Limb (tissue), 2 donors: ENCODE measurements around the gene DENND2A.
"Not testable (repeated sequence)": the region's sequence is repeated elsewhere in the genome, so short reads cannot be mapped to it uniquely, and the experiment has no call there.

Experiments
- DNase-seq, 2 donors: peaks; one replicate each; pipeline ENCODE4 v3.0.0-alpha.2; 2016; ENCODE audit errors: extremely low spot score in 2 of 2

Gene DENND2A

DNA sequence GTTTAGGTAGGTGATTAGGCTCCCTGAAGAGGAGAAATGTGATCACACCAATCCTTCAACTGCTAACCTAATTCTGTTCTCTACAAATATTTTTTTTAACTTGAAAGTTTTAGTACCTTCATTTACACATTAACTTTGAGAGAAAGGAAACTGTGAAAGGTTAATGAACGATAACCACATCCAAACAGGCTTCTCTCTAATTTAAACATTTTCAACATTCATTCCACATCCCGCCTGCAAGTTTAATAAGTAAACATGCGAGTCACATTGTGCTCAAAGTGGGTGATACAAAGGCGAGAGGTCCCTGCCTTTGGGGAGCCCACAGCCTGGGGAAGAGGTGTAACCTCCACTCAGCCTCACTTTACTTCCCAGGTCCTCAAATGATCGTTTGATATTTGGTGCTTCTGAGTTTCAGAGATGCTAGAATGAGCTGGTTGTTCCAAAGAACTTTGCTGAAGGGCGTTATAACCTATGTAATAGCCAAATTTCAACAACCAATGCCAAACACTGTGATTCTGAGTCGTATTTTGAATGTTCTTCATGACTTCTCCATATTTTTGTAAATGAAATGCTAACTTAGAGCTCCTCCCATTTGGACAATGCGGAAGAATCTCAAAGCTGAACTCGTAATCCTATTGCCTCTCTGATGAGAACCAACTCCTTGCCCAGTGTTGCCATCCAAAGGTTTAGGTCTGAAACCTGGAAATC, 47.5 kb downstream of the DENND2A start:
- DNase-seq, result no peak

DNA sequence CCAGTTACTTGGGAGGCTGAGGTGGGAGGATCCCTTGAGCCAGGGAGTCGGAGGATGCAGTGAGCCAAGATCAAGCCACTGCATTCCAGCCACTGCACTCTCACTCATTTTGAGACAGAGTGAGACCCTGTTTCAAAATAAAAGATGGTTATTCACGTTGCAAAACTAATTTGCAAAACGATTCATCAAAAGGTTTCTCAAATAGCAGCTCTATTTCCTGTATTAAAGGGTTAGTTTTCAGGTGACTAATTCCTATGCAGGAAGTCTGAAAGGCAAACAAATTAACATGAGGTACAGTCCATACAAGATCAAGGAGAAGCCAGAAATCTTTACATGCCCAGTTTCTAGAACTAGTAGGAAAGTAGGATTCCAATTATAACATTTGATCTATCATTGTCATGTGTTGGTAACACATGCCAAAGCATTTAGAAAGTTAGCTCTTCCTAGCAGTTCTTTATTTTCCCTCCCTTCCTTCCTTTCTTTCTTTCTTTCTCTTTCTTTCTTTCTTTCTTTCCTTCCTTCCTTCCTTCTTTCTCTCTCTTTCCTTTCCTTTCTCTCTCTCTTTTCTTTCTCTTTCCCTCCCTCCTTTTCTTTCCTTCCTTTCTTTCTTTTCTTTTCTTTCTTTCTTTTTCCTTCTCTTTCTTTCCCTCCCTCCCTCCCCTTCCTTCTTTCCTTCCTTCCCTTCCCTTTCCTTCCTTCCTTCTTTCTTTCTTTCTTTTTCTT, 49.3 kb downstream of the DENND2A start:
- no peak for DNase-seq

DNA sequence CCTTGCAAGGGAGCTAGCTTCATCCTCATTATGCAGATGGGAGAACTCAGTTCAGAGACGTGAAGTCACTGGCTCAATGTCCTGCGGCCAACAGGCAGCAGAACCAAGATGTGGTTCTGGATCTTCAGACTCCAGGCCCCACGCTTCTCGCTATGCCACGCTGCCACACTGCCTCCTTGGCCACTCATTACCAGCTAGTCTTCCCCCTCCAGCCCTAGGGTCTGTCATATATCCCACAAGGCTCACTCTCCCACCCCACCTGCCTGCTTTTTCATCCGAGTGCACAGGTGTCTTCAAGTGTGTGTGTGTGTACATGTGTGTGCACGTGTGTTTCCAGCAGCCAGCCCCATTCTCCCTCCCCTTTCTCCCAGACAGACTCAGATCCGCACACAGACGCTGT, 53.4 kb downstream of the DENND2A start:
- DNase-seq, result no peak

DNA sequence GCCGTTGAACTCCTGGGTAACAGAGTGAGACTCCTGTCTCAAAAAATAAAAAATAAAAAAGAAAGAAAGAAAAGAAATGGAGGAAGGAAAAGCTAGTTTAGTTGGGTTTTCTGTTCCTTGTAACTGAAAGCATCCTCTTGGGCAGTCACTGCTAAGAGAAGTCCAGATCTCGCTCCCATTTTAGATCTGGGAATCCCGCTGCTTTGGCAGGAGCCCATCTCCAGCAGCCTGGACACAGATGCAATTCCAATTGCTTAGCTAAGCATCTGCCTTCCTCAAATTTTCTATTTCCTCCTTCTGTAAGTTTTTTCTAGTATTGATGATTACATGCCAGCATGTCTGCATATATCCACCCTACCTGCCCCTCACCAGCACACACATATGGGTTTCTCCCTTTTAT, 54.1 kb downstream of the DENND2A start:
- no peak for DNase-seq

DNA sequence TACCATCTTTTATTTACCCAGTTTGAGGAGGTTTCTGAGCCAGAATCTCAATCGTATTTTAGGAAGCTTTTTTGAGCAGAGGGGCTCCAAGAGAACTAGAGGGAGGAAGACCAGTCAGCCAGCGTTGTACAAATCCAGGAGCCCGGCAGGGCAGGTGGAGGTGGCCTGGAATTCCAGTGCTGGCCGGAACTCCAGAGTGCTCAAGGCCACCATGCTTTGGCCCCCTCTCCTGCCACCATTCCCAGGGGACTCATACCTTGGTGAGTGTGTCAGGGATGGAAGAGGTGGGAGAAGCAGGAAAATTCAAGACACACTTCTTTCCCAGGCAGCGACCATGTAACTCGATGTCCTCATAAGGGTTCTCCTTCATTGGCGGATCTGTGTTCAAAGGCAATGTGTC, 55.3 kb downstream of the DENND2A start:
- no peak for DNase-seq

DNA sequence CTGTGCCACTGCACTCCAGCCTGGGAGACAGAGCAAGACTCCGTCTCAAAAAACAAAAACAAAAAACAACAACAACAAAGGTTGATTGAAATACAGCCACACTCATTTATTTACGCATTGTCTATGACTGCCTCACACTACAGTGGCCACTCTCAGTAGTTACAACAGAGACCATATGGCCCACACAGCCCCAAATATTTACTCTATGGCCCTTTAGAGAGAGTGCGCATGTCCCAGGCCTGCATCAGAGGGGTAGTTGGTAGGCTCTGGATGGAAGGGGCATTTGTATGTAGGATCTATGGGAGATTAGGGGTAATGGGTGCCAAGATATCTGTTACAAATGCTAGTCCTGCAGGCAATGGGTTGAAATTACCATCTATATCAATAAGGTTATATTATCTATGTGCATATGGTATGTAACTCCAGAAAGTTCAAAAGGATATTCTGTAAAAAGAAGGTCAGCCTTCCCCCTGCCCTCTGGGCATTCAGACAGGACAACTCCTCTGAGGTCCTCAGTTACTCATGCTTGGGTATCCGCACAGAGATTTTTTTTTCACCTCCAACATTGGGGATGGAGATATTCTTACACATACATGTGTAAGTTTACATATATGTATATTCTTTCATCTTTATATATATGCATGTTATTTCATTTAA, 56.3 kb downstream of the DENND2A start:
- DNase-seq, result no peak

DNA sequence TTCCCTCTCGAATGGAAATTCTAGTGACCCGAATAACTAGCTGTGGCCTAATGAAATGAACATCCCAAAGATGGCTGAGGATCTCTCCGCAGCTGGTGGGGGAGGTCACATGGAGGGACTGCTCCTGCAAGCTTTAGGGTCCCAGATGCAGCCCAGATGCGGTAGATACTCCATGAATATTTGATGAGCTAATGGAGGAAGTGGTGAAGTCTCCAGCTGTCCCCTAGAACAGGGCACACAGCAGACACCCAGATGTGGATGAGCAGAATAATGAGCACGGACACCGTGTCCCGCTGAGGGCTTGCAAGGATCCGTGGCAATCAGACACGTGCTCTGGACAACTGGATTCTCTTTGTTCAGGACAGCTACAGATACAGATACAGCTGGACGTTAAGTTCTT, 59.2 kb downstream of the DENND2A start:
- DNase-seq, result no peak

DNA sequence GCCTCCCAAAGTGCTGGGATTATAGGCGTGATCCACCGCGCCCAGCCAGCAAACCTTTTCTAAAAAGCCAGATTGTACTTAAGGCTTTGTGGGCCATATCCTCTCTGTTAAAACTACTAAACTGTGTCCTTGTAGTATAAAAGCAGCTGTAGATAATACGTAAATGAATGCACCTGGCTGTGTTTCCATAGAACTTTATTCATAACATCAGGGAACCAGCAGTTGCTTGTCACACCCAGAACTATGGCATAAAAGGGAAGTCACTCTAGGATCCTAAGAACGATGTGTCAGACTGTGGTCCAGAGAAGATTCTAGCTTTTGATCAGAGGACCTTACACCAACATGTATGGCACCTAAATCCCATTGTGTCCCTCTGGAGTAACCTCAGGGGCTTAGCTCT, 63.0 kb downstream of the DENND2A start:
- no peak for DNase-seq

DNA sequence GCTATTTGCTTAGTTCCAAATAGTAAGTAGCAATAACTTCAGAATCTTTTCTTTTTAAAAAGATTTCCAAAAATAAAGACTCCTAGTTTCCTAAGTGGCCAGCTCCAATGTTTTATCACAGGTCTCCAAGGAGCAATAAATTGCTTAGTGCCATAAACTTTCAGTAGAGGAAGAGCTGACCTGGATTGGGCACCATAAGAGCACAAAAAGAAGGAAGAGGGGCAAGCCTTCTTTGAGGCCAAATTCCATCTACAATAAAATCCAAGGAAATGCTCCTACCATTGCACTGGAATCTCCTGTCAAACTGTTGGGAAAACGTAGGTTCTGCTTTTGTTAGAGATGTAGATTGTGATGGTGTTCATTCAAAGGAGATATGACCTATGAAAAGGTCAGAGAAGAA, 64.0 kb downstream of the DENND2A start:
- no peak for DNase-seq

DNA sequence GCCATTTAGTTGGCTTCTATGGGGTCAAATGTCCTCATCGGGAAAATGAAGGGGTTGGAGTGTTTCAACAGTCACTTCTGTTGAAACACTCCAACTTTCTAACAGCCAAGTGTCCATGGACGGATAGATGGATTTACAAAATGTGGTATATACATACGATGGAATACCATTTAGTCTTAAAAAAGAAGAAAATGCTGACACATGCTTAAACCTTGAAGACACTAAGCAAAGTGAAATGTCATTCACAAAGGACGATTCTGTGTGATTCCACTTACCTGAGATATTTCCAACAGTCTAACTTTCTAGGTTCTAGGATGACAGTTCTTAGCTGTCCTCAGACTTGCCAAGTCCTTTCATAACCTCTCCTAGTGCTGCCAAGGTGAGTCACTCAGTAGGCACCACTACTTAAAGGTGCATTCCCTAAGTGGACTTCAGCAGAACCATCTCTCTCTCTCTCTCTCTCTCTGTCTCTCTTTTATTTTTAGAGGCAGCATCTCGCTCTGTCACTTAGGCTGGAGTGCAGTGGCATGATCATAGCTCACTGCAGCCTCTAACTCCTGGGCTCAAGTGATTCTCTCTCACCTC, 69.0 kb downstream of the DENND2A start:
- no peak for DNase-seq

DNA sequence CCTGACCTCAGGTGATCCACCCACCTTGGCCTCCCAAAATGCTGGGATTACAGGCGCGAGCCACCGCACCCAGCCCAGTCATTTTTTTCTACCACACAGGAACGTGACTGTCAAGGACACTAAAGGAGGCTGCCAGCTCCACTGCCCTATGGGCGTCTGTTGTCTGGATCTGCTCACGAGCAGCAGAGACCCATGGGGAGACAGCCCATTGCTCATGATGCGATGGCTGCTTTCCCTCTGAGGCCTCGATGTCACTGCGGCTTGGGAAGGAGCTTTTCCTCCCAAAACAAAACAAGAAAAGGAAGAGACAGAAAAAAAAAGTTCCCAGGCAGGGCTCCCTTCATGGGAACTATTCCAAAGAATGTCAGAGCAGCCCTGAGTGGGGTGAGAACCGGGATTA, 70.5 kb downstream of the DENND2A start:
- no peak for DNase-seq

DNA sequence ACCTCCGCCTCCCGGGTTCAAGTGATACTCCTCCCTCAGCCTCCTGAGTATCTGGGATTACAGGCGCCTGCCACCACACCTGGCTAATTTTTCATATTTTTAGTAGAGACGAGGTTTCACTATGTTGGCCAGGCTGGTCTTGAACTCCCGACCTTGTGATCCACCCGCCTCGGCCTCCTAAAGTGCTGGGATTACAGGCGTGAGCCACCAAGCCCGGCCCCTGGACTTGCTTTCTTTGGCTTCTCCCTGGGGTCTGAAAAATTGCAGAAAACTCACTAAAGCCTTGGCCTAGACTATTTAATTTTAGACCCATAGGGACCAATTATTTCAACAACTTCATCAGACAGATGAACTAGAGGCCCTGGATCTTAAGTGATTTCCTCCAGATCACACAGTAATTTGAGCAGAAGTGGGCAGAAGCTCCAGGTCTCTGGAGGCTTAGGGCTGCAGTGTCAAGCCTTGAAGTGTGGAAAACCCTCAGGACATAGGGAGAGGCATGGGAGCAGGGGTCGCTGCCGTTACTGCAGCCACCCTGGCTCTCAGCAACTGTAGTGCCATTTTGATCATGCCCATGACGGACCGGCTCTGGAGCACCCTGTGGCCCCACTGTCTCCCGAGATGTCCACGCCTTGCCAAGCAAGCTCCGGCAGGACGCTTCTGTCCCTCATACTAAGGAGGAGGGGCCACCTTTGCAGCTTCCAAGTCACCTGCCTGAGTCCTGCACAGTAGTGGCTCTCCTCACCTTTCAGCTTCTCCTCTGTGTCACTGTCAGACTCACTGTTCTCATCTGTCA, 72.4 kb downstream of the DENND2A start:
- DNase-seq, result no peak

DNA sequence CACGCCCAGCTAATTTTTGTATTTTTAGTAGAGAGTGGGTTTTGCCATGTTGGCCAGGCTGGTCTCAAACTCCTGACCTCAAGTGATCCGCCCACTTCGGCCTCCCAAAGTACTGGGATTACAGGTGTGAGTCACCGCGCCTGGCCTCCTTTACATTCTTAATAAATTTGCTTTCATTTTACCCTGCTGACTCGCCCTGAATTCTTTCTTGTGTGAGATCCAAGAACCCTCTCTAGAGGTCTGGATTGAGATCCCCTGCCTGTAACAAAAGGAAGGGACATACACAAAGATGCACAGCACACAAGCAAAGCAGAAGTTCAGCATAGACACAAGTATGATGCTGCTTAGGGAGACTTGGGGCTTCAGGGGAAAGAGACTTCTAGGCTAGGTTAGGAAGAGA, 74.4 kb downstream of the DENND2A start:
- DNase-seq, result not testable (repeated sequence)

DNA sequence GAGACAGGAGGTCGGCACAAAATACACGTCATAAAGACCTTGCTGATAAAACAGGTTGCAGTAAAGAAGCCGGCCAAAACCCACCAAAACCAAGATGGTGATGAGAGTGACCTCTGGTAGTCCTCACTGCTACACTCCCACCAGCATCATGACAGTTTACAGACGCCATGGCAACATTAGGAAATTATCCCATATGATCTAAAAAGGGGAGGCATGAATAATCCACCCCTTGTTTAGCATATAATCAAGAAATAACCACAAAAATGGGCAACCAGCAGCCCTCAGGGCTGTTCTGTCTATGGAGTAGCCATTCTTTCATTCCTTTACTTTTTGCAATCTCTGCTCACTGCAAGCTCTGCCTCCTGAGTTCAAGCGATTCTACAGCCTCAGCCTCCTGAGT, 74.9 kb downstream of the DENND2A start:
- not testable (repeated sequence) for DNase-seq

DNA sequence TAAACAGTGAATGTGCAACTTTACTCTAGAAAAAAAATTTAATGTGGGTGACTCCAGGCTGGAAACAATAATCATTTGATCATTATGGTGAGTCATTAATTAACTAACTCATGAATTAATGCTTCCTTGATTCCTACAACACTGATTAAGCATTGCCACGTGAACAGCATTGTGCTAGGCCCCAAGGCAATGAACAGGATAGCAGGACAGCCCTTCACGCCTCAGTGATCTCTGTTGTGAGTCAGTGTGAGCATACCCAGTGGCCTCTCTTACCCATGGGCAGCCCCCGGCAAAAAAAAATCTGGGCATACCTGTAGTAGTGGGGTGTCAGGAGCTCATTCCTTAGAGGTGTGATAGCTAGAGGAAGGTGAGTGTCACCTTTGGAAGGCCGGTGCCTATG, 76.0 kb downstream of the DENND2A start:
- DNase-seq, result no peak

DNA sequence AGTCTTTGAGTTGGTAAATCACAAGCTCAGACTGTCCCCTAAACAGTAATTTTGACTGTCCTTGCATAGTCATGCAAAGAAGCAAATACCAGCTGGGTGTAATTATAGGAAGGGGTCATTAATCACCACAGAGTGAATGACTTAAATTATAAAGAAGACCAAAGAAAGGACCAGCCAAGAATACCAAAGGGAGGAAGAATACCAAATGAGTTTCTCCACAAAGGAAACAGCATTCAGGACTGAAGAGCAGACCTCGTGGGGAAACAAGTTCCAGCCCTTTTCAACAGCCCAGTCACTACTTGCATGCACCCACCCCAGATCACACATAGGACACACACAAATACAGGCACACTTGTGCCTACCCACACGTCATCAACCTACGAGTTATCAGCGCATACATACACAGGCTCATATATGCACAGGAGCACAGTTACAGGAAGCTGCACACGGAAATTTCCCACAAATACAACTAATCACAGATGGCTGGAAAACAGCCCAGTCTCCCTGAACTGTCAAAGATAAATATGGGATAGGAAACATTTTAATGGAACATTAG, 77.6 kb downstream of the DENND2A start:
- no peak for DNase-seq

DNA sequence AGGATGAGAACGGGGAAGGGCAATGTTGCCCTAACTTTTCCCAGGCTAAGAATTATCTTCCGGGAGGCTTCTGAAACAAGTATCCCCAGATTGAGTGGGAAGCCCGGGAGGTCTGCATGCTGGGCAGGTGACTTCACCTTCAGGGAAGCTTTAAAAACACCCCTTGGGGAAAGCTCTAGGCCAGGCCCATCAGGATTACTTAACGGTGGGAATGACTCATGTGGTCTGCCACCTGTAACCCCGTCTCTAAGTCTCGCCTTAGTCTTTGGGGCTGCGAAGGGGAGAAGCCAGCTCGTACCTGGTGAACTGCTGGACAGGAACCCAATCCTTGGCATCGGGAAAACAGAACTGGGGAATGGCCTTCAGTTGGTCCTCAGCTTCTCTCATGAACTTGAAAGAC, 81.2 kb downstream of the DENND2A start:
- no peak for DNase-seq

DNA sequence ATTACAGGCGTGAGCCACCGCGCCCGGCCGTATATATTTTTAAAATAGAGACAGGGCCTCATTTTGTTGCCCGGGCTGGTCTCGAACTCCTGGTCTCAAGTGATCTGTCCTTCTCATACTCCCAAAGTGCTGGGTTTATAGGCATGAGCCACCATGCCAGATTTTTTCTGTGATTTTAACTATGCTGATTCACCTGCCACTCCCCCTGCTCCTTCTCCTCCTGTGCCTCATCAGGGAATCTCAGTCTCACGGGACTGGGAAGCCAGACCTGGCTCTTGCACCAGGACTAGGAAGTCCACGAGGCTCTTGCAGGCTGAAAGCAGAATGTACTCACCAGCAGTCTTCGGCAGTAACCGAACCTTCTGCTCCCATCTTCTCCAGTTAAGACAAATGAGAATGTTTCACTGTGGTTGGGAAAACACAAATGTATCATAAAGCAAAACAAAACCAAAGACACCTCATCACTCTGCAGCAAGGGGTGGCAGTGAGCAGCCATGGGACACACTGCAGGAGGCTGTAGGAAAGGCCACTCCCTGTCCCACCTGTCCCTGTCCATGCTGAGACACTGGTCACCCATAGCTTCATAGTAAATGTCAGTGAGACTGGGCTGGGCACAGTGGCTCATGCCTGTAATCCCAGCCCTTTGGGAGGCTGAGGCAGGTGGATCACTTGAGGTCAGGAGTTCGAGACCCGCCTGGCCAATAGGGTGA, 82.6 kb downstream of the DENND2A start:
- no peak for DNase-seq

DNA sequence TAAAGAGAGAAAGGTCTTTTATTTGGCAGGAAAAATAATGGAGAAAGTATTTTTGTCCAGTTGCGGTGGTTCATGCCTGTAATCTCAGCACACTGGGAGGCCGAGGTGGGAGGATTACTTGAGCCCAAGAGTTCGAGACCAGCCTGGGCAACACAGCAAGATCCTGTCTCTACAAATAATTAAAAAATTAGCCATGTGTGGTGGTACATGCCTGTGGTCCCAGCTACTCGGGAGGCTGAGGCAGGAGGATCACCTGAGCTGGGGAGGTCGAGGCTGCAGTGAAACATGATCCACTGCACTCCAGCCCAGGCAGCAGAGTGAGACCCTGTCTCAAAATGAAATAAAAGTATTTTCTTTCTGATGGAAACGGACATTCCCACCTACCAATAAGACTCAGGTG, 83.5 kb downstream of the DENND2A start:
- DNase-seq, result no peak

DNA sequence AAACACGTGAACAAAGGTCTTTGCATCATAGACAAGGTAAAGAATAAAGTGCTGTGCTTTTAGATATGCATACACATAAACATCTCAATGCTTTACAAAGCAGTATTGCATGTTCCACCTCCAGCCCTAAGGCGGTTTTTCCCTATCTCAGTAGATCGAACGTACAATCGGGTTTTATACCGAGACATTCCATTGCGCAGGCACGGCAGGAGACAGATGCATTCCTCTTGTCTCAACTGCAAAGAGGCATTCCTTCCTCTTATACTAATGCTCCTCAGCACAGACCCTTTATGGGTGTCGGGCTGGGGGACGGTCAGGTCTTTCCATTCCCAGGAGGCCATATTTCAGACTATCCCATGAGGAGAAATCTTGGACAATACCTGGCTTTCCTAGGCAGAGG, 87.4 kb downstream of the DENND2A start:
- DNase-seq, result not testable (repeated sequence)

DNA sequence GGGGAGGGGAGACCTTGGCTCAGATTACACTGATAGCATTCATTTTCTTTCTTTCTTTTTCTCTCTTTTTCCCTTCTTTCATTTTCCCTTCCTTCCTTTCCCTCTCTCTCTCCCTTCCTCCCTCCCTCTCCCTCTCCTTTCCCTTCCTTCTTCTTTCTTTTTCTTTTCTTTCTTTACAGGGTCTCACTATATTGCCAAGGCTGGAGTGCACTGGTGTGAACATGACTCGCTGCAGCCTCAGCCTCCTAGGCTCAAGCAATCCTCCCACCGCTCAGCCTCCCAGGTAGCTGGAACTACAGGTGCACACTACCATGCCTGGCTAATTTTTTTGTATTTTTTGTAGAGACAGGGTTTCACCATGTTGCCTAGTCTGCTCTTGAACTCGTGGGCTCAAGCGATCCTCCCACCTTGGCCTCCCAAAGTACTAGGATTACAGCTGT, 88.4 kb downstream of the DENND2A start:
- no peak for DNase-seq
